Measurements from ENCODE around the gene PLD1.

The PLD1 gene

DNA sequence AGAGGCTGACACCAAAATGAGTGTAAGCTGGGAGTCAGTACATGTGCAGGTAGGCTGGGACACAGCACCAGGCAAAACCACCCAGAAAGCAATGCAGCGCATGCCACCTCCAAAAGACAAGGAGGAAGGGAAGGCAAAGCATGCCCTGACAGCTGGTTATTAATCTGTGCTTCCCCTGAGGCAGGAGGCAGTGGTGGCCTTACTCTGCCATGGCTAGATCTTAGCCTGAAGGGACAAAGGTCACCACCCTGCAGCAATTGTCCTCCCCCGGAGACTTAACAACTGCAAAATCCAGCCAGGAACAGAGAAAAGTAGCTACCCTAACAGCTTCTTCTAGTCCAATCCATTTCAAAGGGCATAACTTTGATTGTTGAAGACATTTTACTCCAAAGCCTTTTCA, 73.7 kb downstream of the PLD1 start:
- DNase-seq: no peak

DNA sequence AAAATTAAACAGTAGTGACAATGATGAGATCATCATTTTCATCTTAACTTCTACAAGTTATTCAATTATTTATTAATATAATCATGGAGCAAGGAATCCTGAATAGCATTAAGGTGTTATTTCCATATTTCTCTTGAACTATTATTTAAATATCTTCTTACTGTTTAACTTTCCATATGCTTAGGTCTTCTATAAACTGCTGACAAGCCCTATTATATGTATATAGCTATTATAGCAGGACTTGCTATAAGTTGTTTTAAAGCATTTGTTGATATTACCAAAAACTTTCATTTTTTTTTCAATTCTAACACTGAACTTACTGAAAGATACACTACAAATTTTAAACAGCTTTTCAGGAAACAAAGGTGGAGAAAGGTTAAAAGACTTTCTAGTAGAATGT, 76.7 kb downstream of the PLD1 start:
- no peak for DNase-seq

- no peak for DNase-seq
Observed at GRCh38 chr3:171732756-171733155, 77.5 kb downstream of the PLD1 start.

DNA sequence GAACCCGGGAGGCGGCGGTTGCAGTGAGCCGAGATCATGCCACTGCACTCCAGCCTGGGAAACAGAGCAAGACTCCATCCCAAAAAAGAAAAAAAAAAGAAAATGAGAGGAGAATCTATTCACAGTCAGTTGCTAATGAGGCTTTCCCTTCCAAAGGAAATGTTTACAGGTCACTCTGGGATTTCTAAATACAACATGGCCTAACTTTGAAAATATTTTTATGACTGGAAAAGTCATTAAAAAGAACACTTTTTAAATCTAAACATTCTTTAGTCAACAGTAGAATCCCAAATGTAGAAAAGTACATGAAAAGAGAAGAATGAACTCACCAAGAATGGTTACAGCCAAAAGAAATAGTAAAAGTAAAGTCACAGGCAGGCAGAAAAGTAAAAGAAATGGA, 78.6 kb downstream of the PLD1 start:
- DNase-seq: no peak

DNA sequence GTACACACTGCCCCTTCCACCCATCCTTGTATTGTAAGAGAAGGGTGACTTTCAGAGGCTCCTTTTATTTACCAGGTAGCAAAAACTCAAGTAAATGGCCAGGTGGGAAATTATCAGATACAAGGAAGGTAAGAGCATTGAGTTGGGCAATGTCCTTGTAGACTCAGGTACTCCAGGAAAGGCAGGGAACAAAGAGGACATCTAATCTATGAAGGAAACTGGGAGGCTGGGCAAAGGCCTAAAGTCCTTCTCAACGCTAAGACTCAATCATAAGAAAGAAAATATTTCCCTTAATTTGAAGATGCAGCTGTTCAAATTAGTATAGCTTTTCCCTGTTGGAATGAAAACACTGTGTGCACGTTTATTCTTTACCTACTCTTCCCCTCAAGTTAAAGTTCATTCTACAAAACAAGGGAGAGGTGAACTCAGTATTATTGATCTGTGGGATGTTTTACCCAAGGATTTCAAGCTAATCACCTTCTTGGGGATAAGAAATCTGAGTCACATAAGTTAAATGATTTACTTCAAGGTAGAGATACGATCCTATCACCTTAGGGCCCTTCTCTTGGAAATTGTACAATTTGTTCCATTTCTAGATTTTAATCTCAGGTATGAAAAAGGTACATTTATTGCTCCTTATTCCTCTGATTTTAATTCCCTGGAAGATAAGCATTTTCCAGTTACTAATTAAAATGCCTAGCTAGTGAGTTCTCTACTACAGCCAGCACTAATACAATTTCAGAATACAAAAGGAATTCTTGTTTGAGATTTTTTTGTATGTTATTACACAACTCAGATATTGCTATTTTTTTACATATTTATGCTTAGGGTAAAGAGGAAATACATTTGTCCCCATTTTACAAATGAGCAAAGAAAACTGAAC, 80.6 kb downstream of the PLD1 start:
- no peak for DNase-seq

DNA sequence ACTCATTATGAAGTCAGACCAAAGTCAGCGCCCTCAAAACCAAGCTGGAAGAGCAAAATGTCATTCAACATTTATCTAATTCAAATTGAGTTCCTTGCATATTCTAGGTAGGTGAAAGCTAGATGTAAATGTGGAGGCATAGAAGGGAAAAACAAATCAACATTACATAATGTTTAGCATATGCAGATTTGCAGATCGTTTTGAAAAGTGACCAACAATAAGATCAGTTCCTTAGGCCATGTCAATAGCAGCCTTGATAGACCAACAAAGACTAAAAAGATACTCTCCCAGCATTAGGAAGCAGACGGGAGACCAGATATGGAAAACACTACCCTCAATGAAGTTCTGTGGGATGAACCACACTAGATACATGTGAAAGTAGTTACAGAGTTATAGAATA, 83.0 kb downstream of the PLD1 start:
- no peak for DNase-seq

GRCh38 chr3:171718493-171719185, 91.6 kb downstream of the PLD1 start:
- DNase-seq: no peak

- no peak for DNase-seq
Observed at GRCh38 chr3:171715155-171715554, 95.1 kb downstream of the PLD1 start.

- no peak for DNase-seq
Observed at GRCh38 chr3:171712171-171712938, 97.9 kb downstream of the PLD1 start.

- DNase-seq: no peak
Observed at GRCh38 chr3:171711461-171712170, 98.7 kb downstream of the PLD1 start.

GRCh38 chr3:171710359-171710758, 99.9 kb downstream of the PLD1 start:
- DNase-seq: no peak

GRCh38 chr3:171704814-171705213, 105.5 kb downstream of the PLD1 start:
- no peak for DNase-seq

GRCh38 chr3:171704002-171704401, 106.3 kb downstream of the PLD1 start:
- DNase-seq: no peak

DNA sequence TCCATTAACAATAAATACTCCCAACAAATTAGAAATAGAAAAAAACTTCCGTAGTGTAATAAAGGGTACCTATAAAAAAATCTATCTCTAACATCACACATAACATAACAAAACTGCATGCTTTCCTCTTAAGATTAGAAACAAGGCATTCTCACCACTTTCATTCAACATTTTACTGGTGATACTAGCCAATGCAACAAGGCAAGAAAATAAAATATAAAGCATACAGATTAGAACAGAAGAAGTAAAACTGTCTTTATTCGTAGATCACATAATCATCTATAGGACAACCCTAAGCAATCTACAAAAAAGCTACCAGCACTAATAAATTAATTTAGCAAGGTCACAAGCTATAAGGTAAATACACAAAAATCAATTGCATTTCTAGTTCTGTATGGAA, 107.1 kb downstream of the PLD1 start:
- DNase-seq: no peak

GRCh38 chr3:171700653-171701052, 109.6 kb downstream of the PLD1 start:
- DNase-seq: no peak

GRCh38 chr3:171700157-171700556, 110.1 kb downstream of the PLD1 start:
- no peak for DNase-seq

DNA sequence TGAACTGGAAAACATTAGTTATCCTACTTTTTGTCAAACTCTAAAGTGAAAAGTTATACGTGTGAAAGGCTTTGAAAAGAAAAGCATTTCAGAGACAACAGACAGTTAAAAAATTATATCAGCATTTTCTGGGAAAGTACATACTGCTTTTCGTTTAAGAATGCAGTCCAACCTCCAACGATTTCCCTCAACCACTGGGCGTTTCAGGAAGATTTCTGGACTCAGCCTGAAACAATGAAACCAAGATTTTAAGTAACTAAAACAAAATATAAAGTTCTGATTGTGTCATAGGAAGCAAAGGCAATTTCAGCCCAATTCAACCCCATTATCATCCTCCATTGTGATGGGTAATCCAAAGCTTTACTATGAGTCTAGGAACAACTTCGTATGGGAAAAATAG, 110.7 kb downstream of the PLD1 start:
- no peak for DNase-seq

DNA sequence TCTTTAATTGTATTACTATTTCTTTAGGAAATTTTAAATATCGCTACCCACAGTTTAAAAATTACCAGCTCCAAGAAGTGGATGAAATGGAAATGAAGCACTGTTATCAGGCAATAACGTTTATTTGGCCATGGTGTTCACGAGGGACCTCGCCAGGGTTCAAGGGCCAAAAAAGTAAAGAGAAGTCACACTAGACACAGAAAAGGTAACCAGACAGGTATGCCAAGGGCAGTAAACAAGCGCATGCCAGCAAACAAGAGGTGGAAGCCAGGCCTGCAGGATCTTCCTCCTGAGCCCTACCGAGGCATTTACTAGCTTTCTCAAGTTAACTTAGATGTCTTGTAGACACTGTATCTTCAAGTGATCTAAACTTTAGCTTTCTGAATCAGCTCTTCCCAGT, 113.5 kb downstream of the PLD1 start:
- DNase-seq: no peak

DNA sequence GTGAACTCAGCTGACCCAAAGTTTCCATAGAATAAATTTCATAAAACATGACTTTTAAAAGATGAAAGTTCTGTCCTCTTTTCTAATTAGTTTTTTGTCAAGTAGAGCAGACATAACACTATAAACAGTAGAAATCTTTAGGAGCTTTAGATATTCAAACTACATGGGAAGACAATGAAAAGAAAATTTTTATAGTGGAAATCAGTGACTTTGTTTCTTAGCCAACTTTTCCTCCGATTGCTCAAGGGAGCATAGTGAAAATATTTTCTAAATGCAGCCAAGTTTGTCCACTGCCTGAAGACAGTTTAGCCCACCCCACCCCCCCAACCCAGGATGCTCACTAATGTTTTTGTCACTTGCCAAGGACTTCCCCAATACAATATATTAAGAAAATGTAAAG, 114.9 kb downstream of the PLD1 start:
- no peak for DNase-seq

- DNase-seq: no peak
Observed at GRCh38 chr3:171694888-171695287, 115.4 kb downstream of the PLD1 start.

DNA sequence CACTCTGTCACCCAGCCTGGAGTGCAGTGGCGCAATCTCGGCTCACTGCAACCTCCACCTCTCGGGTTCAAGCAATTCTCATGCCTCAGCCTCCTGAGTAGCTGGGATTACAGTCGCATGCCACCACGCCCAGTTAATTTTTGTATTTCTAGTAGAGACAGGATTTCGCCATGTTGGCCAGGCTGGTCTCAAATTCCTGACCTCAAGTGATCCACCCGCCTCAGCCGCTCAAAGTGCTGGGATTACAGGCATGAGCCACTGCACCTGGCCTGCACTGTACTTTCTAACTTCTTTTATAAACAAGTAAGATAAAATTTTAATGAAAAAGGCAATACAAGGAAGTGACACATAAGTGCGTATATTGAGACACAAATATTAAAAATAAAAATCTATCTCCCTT, 117.7 kb downstream of the PLD1 start:
- peak; percentile 2 for DNase-seq

GRCh38 chr3:171691485-171691884, 118.8 kb downstream of the PLD1 start:
- DNase-seq: no peak

DNA sequence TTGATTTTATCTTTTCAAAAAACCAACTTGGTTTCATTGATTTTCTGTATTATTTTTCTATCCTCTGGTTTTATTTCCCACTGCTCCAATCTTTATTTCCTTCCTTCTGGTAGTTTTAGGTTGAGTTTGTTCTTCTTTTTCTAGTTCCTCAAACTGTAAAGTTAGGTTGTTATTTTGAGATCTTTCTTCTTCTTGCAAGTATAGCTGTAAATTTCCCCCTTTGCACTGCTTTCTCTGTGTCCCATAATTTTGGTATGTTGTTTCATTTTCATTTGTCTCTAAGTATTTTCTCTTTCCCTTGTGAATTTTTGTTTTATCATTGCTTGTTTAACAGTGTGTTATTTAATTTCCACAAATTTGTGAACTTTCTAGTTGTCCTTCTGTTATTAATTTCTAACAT, 120.0 kb downstream of the PLD1 start:
- no peak for DNase-seq
